ENCODE results near the gene FXYD4.
"Not testable (repeated sequence)": the region's sequence is repeated elsewhere in the genome, so short reads cannot be mapped to it uniquely, and the experiment has no call there.

The FXYD4 gene, protein sequence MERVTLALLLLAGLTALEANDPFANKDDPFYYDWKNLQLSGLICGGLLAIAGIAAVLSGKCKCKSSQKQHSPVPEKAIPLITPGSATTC

DNA sequence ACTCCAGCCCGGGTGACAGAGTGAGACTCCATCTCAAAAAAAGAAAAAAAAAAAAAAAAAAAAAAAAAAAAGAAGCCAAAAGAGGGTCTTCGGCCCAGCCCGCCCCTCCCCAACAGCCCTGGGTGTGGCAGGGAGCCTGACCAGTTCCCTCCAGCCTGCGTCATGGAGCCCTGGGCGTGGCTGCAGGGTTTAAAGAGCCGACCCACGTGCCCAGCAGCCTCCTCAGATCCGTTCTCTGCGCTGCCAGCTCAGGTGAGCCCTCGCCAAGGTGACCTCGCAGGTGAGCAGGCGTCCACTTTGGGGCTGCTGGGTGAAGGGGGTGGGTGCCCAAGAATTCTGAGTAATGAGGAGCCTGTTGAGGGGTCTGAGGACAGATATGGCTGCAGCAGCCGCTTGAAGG lies at the start of gene FXYD4:
Gene FXYD4, plus strand, starts transcription at position 219 of the 400 bp plus-strand sequence. CDS start 2,111 bp downstream, outside the sequence.
- DNase-seq, result no peak

DNA sequence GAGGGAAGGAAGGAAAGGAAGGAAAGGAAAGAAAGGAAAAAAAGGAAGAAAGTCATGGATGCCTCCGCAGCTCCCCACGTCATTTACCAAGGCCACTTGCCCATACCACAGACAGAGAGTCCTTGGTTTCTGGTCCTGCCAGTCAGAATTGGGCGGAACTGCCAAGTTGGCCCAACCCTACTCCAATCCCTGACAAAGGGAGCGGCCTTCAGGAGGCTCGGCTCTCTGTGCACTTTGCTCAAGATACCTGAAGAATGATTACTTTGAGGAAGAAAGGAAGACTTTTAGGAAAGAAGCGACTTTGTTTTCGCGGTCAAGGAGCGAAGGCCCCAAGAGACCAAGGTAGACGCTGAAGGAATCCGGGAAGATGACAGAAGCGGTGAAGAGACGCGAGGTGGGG lies 49.1 kb upstream of the FXYD4 start:
- DNase-seq, result no peak

DNA sequence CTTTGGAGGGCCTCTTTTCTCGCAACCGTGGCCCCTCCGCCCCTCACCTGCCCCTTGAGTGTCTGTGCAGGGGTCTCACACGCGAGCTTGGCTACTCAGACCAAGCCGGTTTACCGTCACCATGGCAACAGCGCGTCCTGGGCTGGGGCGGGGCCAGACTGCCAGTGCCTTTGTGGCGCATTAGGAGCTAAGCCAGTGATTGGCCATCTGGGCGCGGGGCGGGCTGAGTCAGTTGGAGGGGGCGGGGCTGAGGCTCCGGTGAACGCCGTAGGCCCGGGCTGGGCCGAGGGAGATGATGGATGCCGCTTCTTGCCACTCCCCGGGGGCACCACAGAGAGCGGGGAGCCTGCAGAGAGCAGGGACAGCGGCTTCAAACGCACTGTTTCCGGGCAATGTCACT lies 48.7 kb upstream of the FXYD4 start:
- DNase-seq, result no peak

DNA sequence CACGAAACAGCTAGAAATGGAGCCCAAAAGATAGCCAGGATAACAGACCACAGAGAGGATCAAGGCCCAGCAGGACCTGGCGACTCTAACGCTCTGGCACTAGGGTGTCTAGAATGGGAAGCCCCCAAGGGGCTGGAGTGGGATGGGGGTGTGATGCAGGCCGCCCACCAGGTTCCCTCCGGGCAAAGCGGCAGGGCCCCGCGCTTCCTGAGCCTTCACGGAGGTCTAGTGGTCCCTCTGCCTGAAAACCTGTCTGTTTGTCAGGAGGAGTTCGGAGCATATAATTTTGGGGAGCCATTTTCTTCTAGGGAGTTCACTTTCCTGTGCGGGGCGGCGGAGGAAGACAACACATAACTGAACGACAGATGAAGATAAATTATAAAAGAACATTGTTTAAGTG lies 48.2 kb upstream of the FXYD4 start:
- no peak for DNase-seq

- no peak for DNase-seq
Measured at GRCh38 chr10:43324876-43325275, 46.6 kb upstream of the FXYD4 start.

DNA sequence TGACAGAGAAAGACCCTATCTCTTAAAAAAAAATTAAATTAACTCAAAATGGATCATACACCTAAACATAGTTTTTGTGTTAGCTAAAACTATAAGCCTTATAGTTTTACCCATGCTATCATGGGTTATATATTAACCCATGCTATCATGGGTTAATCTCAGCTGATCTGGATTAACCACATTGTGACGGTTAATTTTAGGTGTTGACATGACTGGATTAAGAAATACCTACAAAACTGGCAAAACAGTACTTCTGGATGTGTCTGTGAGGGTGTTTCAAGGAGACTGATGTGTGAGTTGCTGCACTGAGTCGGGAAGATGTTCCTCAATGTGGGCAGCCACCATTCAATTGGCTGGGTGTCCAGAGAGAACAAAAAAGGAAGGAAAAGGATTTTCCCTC lies 44.3 kb upstream of the FXYD4 start:
- DNase-seq, result no peak

DNA sequence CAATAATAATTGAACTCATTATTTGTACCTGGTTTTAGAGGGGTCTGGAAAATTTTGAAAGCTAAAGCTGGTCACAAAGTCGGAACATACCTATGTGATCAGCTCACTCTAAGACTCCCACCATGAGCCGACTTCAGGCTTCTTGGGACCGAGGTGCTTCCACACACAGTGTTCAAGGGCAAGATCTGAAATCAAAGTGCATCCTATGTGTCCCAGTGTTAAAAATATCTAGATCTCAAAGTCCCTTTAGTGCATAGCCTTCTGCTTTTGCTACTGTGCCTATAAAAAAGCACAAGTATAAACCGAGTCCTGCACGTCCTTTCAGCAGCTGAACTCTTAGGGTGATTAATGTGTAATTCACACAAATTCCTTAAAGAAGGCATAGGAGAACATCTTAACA lies 43.5 kb upstream of the FXYD4 start:
- DNase-seq, result no peak

DNA sequence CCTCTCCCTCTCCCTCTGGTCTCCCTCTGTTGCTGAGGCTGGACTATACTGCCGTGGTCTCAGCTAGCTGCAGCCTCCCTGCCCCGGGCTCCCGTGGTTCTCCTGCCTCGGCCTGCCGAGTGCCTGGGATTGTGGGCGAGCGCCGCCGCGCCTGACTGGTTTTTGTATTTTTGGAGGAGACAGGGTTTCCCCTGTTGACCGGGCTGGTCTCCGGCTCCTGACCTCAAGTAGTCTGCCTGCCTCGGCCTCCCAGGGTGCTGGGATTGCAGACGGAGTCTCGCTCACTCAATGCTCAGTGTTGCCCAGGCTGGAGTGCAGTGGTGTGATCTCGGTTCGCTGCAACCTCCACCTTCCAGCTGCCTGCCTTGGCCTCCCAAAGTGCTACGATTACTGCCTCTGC lies 42.6 kb upstream of the FXYD4 start:
- not testable (repeated sequence) for DNase-seq

- DNase-seq, result not testable (repeated sequence)
Measured at GRCh38 chr10:43329246-43329885, 42.1 kb upstream of the FXYD4 start.

DNA sequence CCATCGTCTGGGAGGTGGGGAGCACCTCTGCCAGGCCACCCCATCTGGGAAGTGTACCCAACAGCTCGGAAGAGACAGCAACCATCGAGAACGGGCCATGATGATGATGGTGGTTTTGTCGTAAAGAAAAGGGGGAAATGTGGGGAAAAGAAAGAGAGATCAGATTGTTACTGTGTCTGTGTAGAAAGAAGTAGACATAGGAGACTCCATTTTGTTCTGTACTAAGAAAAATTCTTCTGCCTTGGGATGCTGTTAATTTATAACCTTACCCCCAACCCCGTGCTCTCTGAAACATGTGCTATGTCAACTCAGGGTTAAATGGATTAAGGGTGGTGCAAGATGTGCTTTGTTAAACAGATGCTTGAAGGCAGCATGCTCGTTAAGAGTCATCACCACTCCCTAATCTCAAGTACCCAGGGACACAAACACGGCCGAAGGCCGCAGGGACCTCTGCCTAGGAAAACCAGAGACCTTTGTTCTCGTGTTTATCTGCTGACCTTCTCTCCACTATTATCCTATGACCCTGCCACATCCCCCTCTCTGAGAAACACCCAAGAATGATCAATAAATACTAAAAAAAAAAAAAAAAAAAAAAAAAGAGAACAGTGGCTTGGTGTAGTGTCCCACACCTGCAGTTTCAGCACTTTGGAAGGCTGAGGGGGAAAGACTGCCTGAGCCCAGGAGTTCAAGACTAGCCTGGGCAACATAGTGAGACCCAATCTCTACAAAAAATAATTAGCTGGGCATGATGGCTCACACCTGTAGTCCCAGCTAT lies 41.2 kb upstream of the FXYD4 start:
- not testable (repeated sequence) for DNase-seq

GRCh38 chr10:43330824-43331127 lies 40.7 kb upstream of the FXYD4 start:
- not testable (repeated sequence) for DNase-seq

GRCh38 chr10:43333653-43334052 lies 37.8 kb upstream of the FXYD4 start:
- no peak for DNase-seq

DNA sequence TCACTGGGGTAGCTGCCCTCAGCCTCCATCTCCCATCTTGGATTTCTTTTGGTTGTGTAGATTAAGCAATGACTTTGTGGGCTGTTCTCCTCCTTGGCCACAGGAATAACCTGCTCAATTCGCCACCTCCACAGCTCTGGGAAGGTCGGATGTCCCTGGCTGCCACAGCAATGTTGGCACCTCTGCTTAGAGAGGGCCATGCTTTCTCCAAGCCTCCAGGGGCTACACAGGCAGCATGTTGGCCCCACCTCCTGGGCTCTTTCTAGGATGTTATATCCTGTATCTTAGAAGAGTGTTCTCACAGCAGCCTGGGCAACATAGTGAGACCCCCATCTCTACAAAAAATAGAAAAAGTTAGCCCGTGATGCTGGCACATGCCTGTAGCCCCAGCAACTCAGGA lies 35.4 kb upstream of the FXYD4 start:
- no peak for DNase-seq

GRCh38 chr10:43336641-43337318 lies 34.7 kb upstream of the FXYD4 start:
- no peak for DNase-seq

- not testable (repeated sequence) for DNase-seq
Measured at GRCh38 chr10:43337536-43337935, 33.9 kb upstream of the FXYD4 start.

DNA sequence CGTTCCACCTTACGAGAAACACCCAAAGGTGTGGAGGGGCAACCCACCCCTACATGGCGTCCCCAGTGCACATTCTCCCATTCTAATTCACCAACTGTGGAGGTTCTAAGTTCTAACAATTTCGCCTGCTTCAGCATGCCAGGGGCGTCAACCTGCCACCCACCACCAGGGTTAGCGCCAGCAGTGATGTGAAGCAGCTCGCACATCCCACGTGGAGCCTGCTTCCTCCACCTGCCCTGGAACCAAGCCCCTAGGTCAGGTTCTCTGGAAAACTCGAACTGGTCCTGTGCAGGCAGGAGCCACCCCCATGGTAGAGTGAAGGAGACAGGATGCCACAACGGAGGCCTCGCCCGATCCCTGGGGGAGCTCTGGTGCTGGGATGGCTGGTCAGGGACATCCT lies 33.3 kb upstream of the FXYD4 start:
- no peak for DNase-seq

DNA sequence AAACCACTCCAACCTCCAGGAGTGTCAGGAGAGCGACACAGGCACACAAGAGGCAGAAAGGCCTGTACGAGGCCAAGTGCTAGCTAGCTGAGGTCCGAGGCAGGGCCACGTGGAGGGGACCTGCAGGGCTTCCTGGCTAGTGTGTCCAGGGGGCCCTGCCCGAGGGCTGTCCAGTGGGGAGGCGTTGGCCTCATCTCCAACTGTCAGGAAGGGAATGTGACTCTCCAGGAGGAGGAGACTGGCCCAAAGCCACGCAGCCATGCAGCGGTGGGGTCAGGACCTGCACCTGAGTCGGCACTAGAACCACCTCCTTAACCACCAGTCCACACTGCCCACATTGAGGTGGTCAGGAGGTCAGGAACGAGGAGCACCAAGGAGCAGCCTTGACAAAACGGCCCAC lies 32.3 kb upstream of the FXYD4 start:
- DNase-seq, result no peak

DNA sequence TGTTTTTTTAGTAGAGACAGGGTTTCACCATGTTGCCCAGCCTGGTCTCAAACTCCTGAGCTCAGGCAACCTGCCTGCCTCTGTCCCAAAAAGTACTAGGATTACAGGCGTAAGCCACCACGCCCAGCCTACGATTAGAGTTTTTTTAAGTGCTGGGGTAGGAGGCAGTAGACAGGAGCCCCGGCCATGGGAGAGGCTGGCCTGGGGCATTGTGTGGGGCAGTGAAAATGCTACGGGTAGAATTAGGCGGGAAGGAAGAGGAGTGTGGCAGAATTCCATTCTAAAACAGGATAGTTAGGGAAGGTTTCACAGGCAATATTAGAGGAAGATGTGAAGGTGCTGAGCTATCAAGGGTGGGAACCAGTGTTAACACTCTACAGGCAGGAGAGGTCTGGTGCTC lies 31.3 kb upstream of the FXYD4 start:
- no peak for DNase-seq

DNA sequence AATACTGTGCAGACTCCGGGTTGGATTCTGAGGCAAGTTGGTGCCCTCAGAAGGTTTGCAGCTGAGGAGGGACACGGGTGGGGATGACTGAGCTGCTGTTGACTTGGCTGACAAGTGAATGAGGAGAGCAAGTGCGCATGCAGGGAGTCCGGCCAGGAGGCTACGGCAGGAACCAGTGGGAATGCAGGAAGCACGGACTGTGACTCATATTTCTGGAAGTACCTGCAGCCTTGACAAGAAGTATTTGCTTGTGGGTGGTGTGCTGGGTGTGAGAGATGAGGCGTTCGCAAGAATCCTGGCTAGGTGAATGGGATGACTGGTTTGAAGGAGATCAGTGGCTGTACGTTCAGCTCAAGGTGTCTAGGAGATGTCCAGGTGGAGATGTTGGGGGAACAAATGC lies 30.8 kb upstream of the FXYD4 start:
- DNase-seq, result no peak

DNA sequence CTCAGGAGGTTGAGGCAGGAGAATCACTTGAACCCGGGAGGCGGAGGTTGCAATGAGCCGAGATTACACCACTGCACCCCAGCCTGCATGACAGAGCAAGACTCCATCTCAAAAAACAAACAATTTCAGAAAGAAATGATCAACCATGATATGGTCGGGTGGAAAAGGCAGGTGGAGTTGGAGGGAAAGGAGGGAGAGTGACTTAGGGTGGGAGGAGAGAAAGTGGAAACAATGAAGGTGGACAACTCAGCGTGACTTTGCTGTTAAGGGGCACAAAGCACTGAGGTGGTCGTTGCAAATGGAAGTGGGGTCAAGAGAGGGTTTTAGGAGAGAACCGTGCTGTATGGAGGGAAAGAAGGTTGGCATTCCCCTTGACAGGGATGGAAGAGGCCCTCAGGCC lies 30.0 kb upstream of the FXYD4 start:
- no peak for DNase-seq

DNA sequence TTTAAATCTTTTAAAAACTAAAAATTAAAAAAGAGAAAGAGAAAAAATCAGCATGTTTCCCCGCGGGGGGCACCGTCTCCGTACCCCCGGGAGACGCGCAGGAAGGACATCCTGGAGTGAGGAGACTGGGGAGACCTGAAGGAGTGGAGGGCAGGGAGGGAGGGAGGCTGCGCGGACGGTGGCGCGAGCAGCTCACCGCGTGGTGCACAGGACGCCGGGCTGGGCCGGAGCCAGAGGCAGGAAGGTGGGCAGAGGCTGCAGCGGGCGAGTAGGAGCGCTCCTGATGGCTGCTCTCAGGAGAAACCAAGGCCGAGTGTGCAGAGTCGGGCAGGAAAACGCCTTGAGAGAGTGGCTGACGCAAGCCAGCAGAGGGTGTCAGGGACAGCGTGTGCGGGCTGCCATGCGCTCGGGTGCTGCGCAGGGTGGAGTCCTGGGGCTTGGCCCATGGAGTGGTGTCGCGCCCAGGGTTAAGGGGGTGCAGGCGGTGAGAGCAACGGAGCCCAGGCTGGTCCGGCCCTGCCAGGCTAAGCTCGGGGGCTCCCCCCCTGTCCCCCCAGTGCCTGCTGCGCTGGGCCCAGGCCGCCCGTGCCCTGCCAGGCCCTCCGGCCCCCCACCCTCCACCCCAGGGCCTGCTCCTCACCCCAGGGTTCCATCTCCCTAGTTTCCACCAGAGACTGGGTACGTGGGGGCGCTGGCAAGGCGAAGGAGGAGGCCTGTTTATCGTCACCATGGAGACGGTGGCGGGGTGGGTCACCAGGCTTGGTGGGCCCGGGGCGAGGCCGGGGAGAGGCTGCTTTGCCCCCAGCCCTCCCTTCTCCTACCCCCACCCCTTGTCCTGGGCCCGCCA lies 28.9 kb upstream of the FXYD4 start:
- DNase-seq, result no peak

DNA sequence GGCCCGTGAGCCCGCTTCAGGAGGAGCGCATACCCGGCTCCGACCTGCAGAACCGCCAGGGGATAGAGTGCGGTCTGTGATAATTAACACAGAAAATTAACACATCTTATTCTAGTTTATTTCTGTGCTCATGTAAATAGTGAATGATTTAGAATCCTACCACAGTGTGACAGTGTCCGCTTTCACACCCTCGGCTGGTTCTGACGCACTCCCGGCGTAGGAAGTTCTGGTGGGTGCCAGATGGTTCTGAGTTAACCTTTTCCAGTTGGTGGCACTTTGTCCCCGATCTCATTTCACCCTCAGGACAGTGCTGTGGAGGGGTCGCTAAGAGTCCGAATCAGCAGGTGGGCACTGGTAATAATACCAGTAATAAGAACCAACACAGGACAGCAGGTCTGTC lies 28.3 kb upstream of the FXYD4 start:
- DNase-seq, result no peak

DNA sequence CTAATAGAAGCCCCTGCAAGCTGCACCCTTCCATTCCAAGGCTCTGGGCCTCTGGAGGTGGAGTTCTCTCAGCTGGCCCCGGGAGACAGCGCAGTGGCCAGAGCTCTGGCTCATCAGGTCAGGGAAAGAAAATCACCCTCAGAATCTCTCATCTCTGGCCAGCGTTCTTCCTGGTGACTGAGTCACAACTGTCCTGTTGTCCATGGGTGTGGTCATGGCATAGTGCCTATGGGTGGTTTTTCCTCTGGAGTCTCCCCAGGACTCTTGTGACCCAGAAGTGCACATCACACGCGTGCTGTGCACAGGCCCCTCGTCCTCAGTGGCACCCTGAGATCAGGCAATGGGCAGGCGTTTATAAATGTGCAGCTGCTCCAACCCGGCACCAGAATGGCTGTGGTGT lies 27.4 kb upstream of the FXYD4 start:
- DNase-seq, result no peak
